Measurements from ENCODE around the gene TMEM190. TPM values are rescaled to one million over a fixed set of nuclear protein-coding genes. Genes with fewer than 3 reads are reported as not detected.

TMEM190 gene
- total and polyA plus RNA-seq, 10 of the 15 experiments (the other 5 are each of a cell fraction or from before 2014, with no cell fraction given), result not detected

GRCh38 chr19:55365964-55366363 is 10.7 kb upstream of the TMEM190 start (continued):
- no peak for TF ChIP-seq JUND (IDR thresholded peaks at IDR 0.05; ENCODE audit: low read depth, low read length)
- no peak for TF ChIP-seq RFX5 (IDR thresholded peaks at IDR 0.05; ENCODE audit: low read depth, low read length)
- no peak for TF ChIP-seq ZBED1 (IDR thresholded peaks at IDR 0.05; ENCODE audit: borderline replicate concordance)
- no peak for TF ChIP-seq CREM (IDR thresholded peaks at IDR 0.05; ENCODE audit: low read depth)
- TF ChIP-seq MYC (IDR thresholded peaks at IDR 0.05; ENCODE audit: insufficient read depth, insufficient read length, insufficient replicate concordance, low read length, severe bottlenecking), result no peak
- no peak for TF ChIP-seq POU2F2 (IDR thresholded peaks at IDR 0.05; ENCODE audit: borderline replicate concordance, low read depth, low read length)
- TF ChIP-seq ATF2 (IDR thresholded peaks at IDR 0.05; ENCODE audit: low read length), result no peak
- TF ChIP-seq, protein P1, sequence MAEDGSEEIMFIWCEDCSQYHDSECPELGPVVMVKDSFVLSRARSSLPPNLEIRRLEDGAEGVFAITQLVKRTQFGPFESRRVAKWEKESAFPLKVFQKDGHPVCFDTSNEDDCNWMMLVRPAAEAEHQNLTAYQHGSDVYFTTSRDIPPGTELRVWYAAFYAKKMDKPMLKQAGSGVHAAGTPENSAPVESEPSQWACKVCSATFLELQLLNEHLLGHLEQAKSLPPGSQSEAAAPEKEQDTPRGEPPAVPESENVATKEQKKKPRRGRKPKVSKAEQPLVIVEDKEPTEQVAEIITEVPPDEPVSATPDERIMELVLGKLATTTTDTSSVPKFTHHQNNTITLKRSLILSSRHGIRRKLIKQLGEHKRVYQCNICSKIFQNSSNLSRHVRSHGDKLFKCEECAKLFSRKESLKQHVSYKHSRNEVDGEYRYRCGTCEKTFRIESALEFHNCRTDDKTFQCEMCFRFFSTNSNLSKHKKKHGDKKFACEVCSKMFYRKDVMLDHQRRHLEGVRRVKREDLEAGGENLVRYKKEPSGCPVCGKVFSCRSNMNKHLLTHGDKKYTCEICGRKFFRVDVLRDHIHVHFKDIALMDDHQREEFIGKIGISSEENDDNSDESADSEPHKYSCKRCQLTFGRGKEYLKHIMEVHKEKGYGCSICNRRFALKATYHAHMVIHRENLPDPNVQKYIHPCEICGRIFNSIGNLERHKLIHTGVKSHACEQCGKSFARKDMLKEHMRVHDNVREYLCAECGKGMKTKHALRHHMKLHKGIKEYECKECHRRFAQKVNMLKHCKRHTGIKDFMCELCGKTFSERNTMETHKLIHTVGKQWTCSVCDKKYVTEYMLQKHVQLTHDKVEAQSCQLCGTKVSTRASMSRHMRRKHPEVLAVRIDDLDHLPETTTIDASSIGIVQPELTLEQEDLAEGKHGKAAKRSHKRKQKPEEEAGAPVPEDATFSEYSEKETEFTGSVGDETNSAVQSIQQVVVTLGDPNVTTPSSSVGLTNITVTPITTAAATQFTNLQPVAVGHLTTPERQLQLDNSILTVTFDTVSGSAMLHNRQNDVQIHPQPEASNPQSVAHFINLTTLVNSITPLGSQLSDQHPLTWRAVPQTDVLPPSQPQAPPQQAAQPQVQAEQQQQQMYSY (CRISPR knock-in tag; IDR thresholded peaks at IDR 0.05), result no peak
- TF ChIP-seq CBX3 (IDR thresholded peaks at IDR 0.05; ENCODE audit: borderline replicate concordance, low read depth), result no peak

Data from GM12878 (cell line).